Endothelial cell of umbilical vein (primary cell): ENCODE data around the gene RSBN1. TPM values are rescaled to one million over a fixed set of nuclear protein-coding genes. Genes with fewer than 3 reads are reported as not detected.
A peak's percentile ranks its signal among the peaks of the same experiment; 100 is the strongest.

Source experiments
- BruUV-seq: library from RNA; stranded (reverse); fragments of 400-500 nt; replicated peaks from 2 replicates; lab custom pipeline; 2021; lab: Mats Ljungman, UMichigan
- CTCF ChIA-PET: fragments of 300-600, 350-600 bp; sonication (Branson Sonifier 250); formaldehyde crosslinking; loops from one replicate; lab custom pipeline; 2021; ENCODE audit warnings: antibody characterized with exemption, inconsistent platforms; lab: Charles Lee
- POLR2A ChIA-PET: fragments of 300-600, 350-600 bp; sonication (Branson Sonifier 250); formaldehyde crosslinking; loops from one replicate; lab custom pipeline; 2021; ENCODE audit warnings: antibody characterized with exemption, inconsistent platforms; lab: Charles Lee
- DNase-seq: peaks from one replicate; pipeline ENCODE4 v3.0.0-alpha.2; 2011; ENCODE audit warnings: low read depth, low spot score
- FAIRE-seq: peaks from 2 replicates; lab custom pipeline; 2011; peaks lifted over from hg19 to GRCh38; lab: Jason Lieb, UNC
- H2AFZ ChIP-seq: 2 replicates; pipeline ENCODE4 v1.6.0; 2012; ENCODE audit warnings: low read depth, low read length, control low read depth, inconsistent platforms
- H3K27ac ChIP-seq: 2 replicates; pipeline ENCODE4 v1.5.1; 2011; ENCODE audit warnings: low read depth, mild to moderate bottlenecking, control low read depth, low read length, moderate library complexity; ENCODE audit not compliant: insufficient read depth
- H3K27me3 ChIP-seq, 2 experiments: 2 replicates each; pipeline versions ENCODE4 v1.6.0 to v1.6.1; 2011; ENCODE audit warnings: low read length in 2 of 2, mixed read lengths in 1 of 2; ENCODE audit not compliant: control insufficient read depth in 2 of 2, insufficient read depth in 2 of 2
- H3K36me3 ChIP-seq, 2 experiments: 2 replicates in 1 of 2; 3 replicates in 1 of 2; pipeline ENCODE4 v1.5.1; 2011; ENCODE audit warnings: low read length in 2 of 2, mild to moderate bottlenecking in 1 of 2, moderate library complexity in 1 of 2; ENCODE audit not compliant: control insufficient read depth in 2 of 2, insufficient read depth in 2 of 2; ENCODE audit errors: extremely low read depth in 1 of 2
- H3K4me1 ChIP-seq: 3 replicates; pipeline ENCODE4 v1.5.1; 2011; ENCODE audit warnings: mild to moderate bottlenecking, low read length; ENCODE audit not compliant: control insufficient read depth, insufficient read depth; ENCODE audit errors: extremely low read depth
- H3K4me2 ChIP-seq: 2 replicates; pipeline ENCODE4 v1.6.1; 2011; ENCODE audit warnings: low read length, control low read depth, mixed read lengths; ENCODE audit not compliant: insufficient read depth
- H3K4me3 ChIP-seq, 3 experiments: fragments of 200-600 bp in 1 of 3; sonication (generic), shearing (Covaris generic) in 1 of 3; replicated peaks in 1 of 3; 2 replicates each; pipeline ENCODE4 v1.5.1; 2011 to 2016; ENCODE audit warnings: control low read depth in 3 of 3, low read length in 3 of 3, mild to moderate bottlenecking in 2 of 3, inconsistent platforms in 1 of 3, low read depth in 1 of 3, moderate library complexity in 1 of 3; ENCODE audit not compliant: insufficient read depth in 1 of 3
- H3K79me2 ChIP-seq: 2 replicates; pipeline ENCODE4 v1.6.0; 2012; ENCODE audit warnings: low read length, inconsistent platforms; ENCODE audit not compliant: control insufficient read depth, insufficient read depth
- H3K9ac ChIP-seq: replicated peaks from 2 replicates; pipeline ENCODE3; 2011; ENCODE audit warnings: low read length, control low read depth; ENCODE audit not compliant: insufficient read depth; ENCODE audit errors: extremely low read depth
- H3K9me1 ChIP-seq: replicated peaks from 3 replicates; pipeline ENCODE4 v1.6.0; 2011; ENCODE audit warnings: mild to moderate bottlenecking, low read length; ENCODE audit not compliant: control insufficient read depth, insufficient read depth; ENCODE audit errors: extremely low read depth
- H3K9me3 ChIP-seq: replicated peaks from 2 replicates; pipeline ENCODE4 v1.5.1; 2012; ENCODE audit warnings: low read length, inconsistent platforms; ENCODE audit not compliant: control insufficient read depth, insufficient read depth
- H4K20me1 ChIP-seq: replicated peaks from 2 replicates; pipeline ENCODE3; 2011; ENCODE audit warnings: mild to moderate bottlenecking, low read length; ENCODE audit not compliant: control insufficient read depth, insufficient read depth; ENCODE audit errors: extremely low read depth
- EZH2 ChIP-seq: IDR thresholded peaks from 2 replicates; pipeline ENCODE4 v1.6.1; 2012; ENCODE audit warnings: borderline replicate concordance, low read depth, mild to moderate bottlenecking, moderate library complexity, low read length, inconsistent platforms; ENCODE audit not compliant: severe bottlenecking
- FOS ChIP-seq: IDR thresholded peaks from 2 replicates; pipeline ENCODE4 v1.6.1; 2011; ENCODE audit warnings: mild to moderate bottlenecking, low read length, moderate library complexity, borderline replicate concordance; ENCODE audit not compliant: insufficient read depth
- GATA2 ChIP-seq: IDR thresholded peaks from 2 replicates; pipeline ENCODE4 v1.7.0; 2011; ENCODE audit warnings: low read depth, mild to moderate bottlenecking, moderate library complexity, mixed read lengths, low read length; ENCODE audit not compliant: insufficient read length, insufficient read depth
- JUN ChIP-seq: IDR thresholded peaks from 2 replicates; pipeline ENCODE4 v1.6.1; 2011; ENCODE audit warnings: borderline replicate concordance, low read depth; ENCODE audit not compliant: insufficient read length, insufficient read depth
- MYC ChIP-seq: IDR thresholded peaks from one replicate; pipeline ENCODE4 v1.6.1; 2011; ENCODE audit warnings: mild to moderate bottlenecking, low read depth, low read length
- POLR2A ChIP-seq: IDR thresholded peaks from 2 replicates; pipeline ENCODE4 v1.6.1; 2012; ENCODE audit warnings: low read depth, mild to moderate bottlenecking, control low read depth, low read length
- POLR2AphosphoS5 ChIP-seq: IDR thresholded peaks from 2 replicates; pipeline ENCODE4 v1.6.1; 2012; ENCODE audit warnings: low read depth, mild to moderate bottlenecking, control low read depth, low read length, moderate library complexity; ENCODE audit not compliant: insufficient read depth
- dilution Hi-C: fragments of 300-500 bp; cut with MboI; formaldehyde crosslinking; loops from one replicate; pipeline ENCODE4 v1.15.0; 2019; ENCODE audit warnings: low sequenced_read_pairs; ENCODE audit not compliant: extremely low pct_ligation_motif_present
- intact Hi-C: fragments of 100-400 bp; cut with micrococcal nuclease; formaldehyde crosslinking; loops from one replicate; pipeline ENCODE4 v1.10.0; 2022
- polyA plus RNA-seq, 4 experiments: library from polyadenylated mRNA; depleted of rRNA in 3 of 4; stranded (reverse) in 3 of 4; unstranded in 1 of 4; fragments of >200 nt; gene quantifications; 2 replicates each; pipeline versions ENCODE4 v1.2.1 to v1.2.3, GENCODE V29; 2011 to 2012; ENCODE audit warnings: missing spikeins in 1 of 4
- total RNA-seq: library from RNA; stranded (reverse); gene quantifications from 2 replicates; pipeline ENCODE4 v1.2.3, GENCODE V29; 2021
- TF ChIP-seq, protein P1 (sequence below), 2 donors: IDR thresholded peaks; 1 replicate in 1 of 2; 2 replicates in 1 of 2; pipeline ENCODE4 v1.5.1; 2011; ENCODE audit warnings: low read length in 2 of 2, mild to moderate bottlenecking in 2 of 2, moderate library complexity in 2 of 2, control low read depth in 1 of 2, inconsistent platforms in 1 of 2, low read depth in 1 of 2; ENCODE audit not compliant: insufficient read depth in 1 of 2; ENCODE audit errors: extremely low read depth in 1 of 2
- TF ChIP-seq, protein P2 (sequence below): IDR thresholded peaks from 2 replicates; pipeline ENCODE4 v1.6.1; 2011; ENCODE audit not compliant: insufficient read depth, insufficient read length

Gene RSBN1
- total and polyA plus RNA-seq, 2 donors (not counting 3 experiments of a cell fraction or from before 2014, with no cell fraction given): 4.0 to 13.4 TPM

- Histone ChIP-seq H3K27ac (peak overlapping the region; percentile 40), H3K4me3 (peak overlapping the region; percentile 65 to 97 (median 74)), H3K4me1 (peaks cover 26% of the 10 kb centered on the region), H3K27me3 (no peaks in the 10 kb centered on the region), H3K9ac (peak overlapping the region; percentile 67), H2AFZ (peak overlapping the region; percentile 61), H3K9me1 (no peaks in the 10 kb centered on the region), H3K79me2 (peaks cover 50% of the 10 kb centered on the region), H3K9me3 (no peaks in the 10 kb centered on the region), H3K4me2 (peak overlapping the region; percentile 92), H4K20me1 (no peaks in the 10 kb centered on the region), H3K36me3 (no peaks in the 10 kb centered on the region)
- intact Hi-C loops (loop anchor here (5.0 kb wide), 3 partner anchors 669 to 1094 kb away; partner anchors contain the start of genes PPM1J and TRIM33), dilution Hi-C loops (no loop called here)
- TSS peak; percentile 16 for BruUV-seq
- no peak for TF ChIP-seq GATA2
- TF ChIP-seq POLR2A: no peak
- TF ChIP-seq, protein P1, sequence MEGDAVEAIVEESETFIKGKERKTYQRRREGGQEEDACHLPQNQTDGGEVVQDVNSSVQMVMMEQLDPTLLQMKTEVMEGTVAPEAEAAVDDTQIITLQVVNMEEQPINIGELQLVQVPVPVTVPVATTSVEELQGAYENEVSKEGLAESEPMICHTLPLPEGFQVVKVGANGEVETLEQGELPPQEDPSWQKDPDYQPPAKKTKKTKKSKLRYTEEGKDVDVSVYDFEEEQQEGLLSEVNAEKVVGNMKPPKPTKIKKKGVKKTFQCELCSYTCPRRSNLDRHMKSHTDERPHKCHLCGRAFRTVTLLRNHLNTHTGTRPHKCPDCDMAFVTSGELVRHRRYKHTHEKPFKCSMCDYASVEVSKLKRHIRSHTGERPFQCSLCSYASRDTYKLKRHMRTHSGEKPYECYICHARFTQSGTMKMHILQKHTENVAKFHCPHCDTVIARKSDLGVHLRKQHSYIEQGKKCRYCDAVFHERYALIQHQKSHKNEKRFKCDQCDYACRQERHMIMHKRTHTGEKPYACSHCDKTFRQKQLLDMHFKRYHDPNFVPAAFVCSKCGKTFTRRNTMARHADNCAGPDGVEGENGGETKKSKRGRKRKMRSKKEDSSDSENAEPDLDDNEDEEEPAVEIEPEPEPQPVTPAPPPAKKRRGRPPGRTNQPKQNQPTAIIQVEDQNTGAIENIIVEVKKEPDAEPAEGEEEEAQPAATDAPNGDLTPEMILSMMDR (IDR thresholded peaks at IDR 0.05; ENCODE audit: extremely low read depth in 1 of 2, insufficient read depth in 1 of 2, low read depth in 1 of 2, low read length in 2 of 2): no peak
- no peak for TF ChIP-seq JUN
- TF ChIP-seq POLR2AphosphoS5: no peak
- TF ChIP-seq, protein P2, sequence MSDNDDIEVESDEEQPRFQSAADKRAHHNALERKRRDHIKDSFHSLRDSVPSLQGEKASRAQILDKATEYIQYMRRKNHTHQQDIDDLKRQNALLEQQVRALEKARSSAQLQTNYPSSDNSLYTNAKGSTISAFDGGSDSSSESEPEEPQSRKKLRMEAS: no peak
- TF ChIP-seq FOS: no peak
- TF ChIP-seq MYC: no peak
- no peak for TF ChIP-seq EZH2
- FAIRE-seq: peak; percentile 44
- CTCF ChIA-PET: interaction anchor here (0.9 to 1.4 kb wide), 2 partner anchors 12 to 118 kb away, joined by 3 to 6 read pairs; partner anchors contain the start of gene HIPK1
- DNase-seq: peak; percentile 65
- POLR2A ChIA-PET: interaction anchor here (0.8 to 2.0 kb wide), 2 partner anchors 52 to 93 kb away, joined by 6 to 7 read pairs; partner anchors contain the start of genes AP4B1, DCLRE1B and PHTF1
These were observed 954 bp downstream of the RSBN1 start for GRCh38 chr1:113811156-113811887.
